DOHH2 (cell line): Measurements from ENCODE around the gene LRRC8D.

Experiments used
- H3F3A ChIP-seq: fragments of 200-600 bp; sonication (generic), shearing (Covaris generic); 2 replicates; pipeline ENCODE4 v1.6.0; 2016; ENCODE audit warnings: antibody characterized with exemption, mild to moderate bottlenecking; ENCODE audit not compliant: control insufficient read depth, insufficient read depth
- H3K27ac ChIP-seq: fragments of 200-600 bp; sonication (generic); 2 replicates; pipeline ENCODE4 v1.5.1; 2014; ENCODE audit warnings: low read depth, mild to moderate bottlenecking, low read length, moderate library complexity
- H3K27me3 ChIP-seq: fragments of 200-600 bp; sonication (generic); 2 replicates; pipeline ENCODE4 v1.6.1; 2014; ENCODE audit warnings: mild to moderate bottlenecking, low read length, mixed read lengths; ENCODE audit not compliant: control insufficient read depth
- H3K36me3 ChIP-seq: fragments of 200-600 bp; sonication (generic); 2 replicates; pipeline ENCODE4 v1.6.1; 2014; ENCODE audit warnings: mild to moderate bottlenecking, low read length, moderate library complexity, mixed read lengths; ENCODE audit not compliant: control insufficient read depth
- H3K4me1 ChIP-seq: fragments of 200-600 bp; sonication (generic); 2 replicates; pipeline ENCODE4 v1.6.1; 2014; ENCODE audit warnings: mild to moderate bottlenecking, low read length, mixed read lengths; ENCODE audit not compliant: control insufficient read depth
- H3K4me2 ChIP-seq: fragments of 200-600 bp; sonication (generic); 2 replicates; pipeline ENCODE4 v1.6.0; 2014; ENCODE audit warnings: mild to moderate bottlenecking, low read length, moderate library complexity
- H3K4me3 ChIP-seq: fragments of 200-600 bp; sonication (generic); 2 replicates; pipeline ENCODE4 v1.5.1; 2014; ENCODE audit warnings: mild to moderate bottlenecking, low read length, mixed read lengths
- H3K79me2 ChIP-seq: fragments of 200-600 bp; sonication (generic); 2 replicates; pipeline ENCODE4 v1.6.1; 2014; ENCODE audit warnings: mild to moderate bottlenecking, low read length, mixed read lengths; ENCODE audit not compliant: control insufficient read depth
- H3K9me2 ChIP-seq: fragments of 200-600 bp; sonication (generic); replicated peaks from 2 replicates; pipeline ENCODE4 v1.6.1; 2014; ENCODE audit warnings: mild to moderate bottlenecking, low read length, mixed read lengths; ENCODE audit not compliant: control insufficient read depth
- H3K9me3 ChIP-seq: fragments of 200-600 bp; sonication (generic); 2 replicates; pipeline ENCODE4 v1.6.1; 2014; ENCODE audit warnings: antibody characterized with exemption, low read length, mixed read lengths; ENCODE audit not compliant: control insufficient read depth, insufficient read depth
- H4K20me1 ChIP-seq: fragments of 200-600 bp; sonication (generic); 2 replicates; pipeline ENCODE4 v1.6.0; 2014; ENCODE audit warnings: low read depth, mild to moderate bottlenecking, antibody characterized with exemption, low read length, moderate library complexity; ENCODE audit not compliant: control insufficient read depth, insufficient read depth
- EZH2phosphoT487 ChIP-seq: fragments of 200-600 bp; sonication (generic); IDR thresholded peaks from 2 replicates; pipeline ENCODE4 v1.6.1; 2017; ENCODE audit warnings: borderline replicate concordance, mild to moderate bottlenecking, antibody characterized with exemption, low read length, moderate library complexity, mixed read lengths
- TF ChIP-seq, protein P1 (sequence below): fragments of 200-600 bp; sonication (generic); IDR thresholded peaks from one replicate; pipeline ENCODE4 v1.5.1; 2014; ENCODE audit warnings: antibody characterized with exemption, mild to moderate bottlenecking, low read depth, low read length; ENCODE audit not compliant: poor library complexity, severe bottlenecking

The LRRC8D gene

DNA sequence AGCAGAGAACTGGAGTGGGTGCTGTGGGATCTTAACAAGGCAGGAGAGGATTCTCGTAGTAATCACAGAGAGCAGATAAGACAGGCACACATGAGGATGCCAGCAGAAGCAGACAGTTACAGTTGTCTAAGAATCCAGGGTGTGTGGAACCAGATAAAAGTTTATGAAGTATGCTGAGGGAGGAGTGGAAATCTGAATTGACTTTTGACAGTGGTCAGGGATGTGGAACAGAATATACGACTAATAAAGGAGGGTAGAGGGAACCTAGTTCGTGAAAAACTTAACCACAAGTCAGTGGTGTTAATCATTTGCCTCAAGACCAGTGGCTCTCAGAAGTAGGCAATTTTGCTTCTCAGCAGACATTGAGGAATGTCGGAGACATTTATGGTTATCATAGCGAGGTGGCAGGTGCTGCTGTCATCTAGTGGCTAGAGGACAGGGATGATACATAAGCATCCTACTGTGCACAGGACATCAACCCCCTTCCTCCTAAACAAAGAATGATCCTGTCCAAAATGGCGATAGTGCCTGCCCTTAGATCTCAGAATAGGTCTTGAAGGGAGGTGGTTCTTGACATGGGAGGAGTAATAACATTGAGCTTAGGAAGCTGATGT lies 3.0 kb downstream of the LRRC8D start:
- Histone ChIP-seq H3K79me2 (peaks cover 24% of the 10 kb centered on the region), H4K20me1 (no peaks in the 10 kb centered on the region), H3F3A (peaks cover 3% of the 10 kb centered on the region; the same call in 1 of the 2 replicates), H3K36me3 (0 out of 2 replicates have a peak, but pooled peaks cover 2% of the 10 kb centered on the region), H3K4me3 (peak overlapping the region; percentile 15; the same call in 1 of the 2 replicates), H3K27ac (no peak overlapping the region), H3K9me3 (no peaks in the 10 kb centered on the region), H3K27me3 (no peaks in the 10 kb centered on the region), H3K9me2 (no peaks in the 10 kb centered on the region), H3K4me2 (peak overlapping the region; percentile 95), H3K4me1 (peaks cover 30% of the 10 kb centered on the region)
- TF ChIP-seq, protein P1, sequence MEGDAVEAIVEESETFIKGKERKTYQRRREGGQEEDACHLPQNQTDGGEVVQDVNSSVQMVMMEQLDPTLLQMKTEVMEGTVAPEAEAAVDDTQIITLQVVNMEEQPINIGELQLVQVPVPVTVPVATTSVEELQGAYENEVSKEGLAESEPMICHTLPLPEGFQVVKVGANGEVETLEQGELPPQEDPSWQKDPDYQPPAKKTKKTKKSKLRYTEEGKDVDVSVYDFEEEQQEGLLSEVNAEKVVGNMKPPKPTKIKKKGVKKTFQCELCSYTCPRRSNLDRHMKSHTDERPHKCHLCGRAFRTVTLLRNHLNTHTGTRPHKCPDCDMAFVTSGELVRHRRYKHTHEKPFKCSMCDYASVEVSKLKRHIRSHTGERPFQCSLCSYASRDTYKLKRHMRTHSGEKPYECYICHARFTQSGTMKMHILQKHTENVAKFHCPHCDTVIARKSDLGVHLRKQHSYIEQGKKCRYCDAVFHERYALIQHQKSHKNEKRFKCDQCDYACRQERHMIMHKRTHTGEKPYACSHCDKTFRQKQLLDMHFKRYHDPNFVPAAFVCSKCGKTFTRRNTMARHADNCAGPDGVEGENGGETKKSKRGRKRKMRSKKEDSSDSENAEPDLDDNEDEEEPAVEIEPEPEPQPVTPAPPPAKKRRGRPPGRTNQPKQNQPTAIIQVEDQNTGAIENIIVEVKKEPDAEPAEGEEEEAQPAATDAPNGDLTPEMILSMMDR = no peak
- TF ChIP-seq EZH2phosphoT487 = no peak

DNA sequence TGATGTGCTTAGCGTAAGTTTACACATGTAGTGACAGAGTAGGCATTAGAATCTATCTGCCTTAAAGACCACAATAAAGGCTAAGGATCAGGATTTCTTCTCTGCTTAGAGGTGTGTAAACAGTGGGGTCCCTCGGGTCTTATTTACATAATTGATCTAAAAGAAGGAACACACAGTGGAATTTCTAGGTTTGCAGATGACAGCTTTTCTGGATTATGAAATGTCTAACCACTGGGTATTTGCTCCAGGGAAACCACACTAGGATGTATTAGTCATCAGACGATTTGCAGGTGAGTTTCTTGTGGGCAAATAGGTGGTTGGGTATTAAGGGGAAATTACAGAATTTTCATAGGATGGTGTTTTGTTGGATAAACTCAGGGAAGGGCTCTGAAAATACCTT lies 5.8 kb downstream of the LRRC8D start:
- H3K9me2 ChIP-seq = no peaks in the 10 kb centered on the region
- peaks cover 3% of the 10 kb centered on the region; the same call in 1 of the 2 replicates for H3F3A ChIP-seq
- H3K4me2 ChIP-seq = no peak overlapping the region
- 0 out of 2 replicates have a peak, but pooled peaks cover 2% of the 10 kb centered on the region for H3K36me3 ChIP-seq
- no peak for TF ChIP-seq EZH2phosphoT487
- TF ChIP-seq, protein P1 = no peak
- no peaks in the 10 kb centered on the region for H3K9me3 ChIP-seq
- 0 out of 2 replicates have a peak, but pooled peaks cover 4% of the 10 kb centered on the region for H4K20me1 ChIP-seq
- no peak overlapping the region for H3K4me3 ChIP-seq
- peaks cover 20% of the 10 kb centered on the region for H3K4me1 ChIP-seq
- H3K27me3 ChIP-seq = no peaks in the 10 kb centered on the region
- no peak overlapping the region for H3K27ac ChIP-seq
- H3K79me2 ChIP-seq = peaks cover 11% of the 10 kb centered on the region

- peaks cover 9% of the 10 kb centered on the region; the same call in 1 of the 2 replicates for H4K20me1 ChIP-seq
- no peaks in the 10 kb centered on the region for H3K9me2 ChIP-seq
- no peak overlapping the region for H3K4me3 ChIP-seq
- peaks cover 5% of the 10 kb centered on the region for H3K27me3 ChIP-seq
- no peak for TF ChIP-seq EZH2phosphoT487
- TF ChIP-seq, protein P1 = no peak
- no peak overlapping the region for H3K4me2 ChIP-seq
- H3K79me2 ChIP-seq = peaks cover 7% of the 10 kb centered on the region
- no peak overlapping the region for H3K27ac ChIP-seq
- H3K9me3 ChIP-seq = no peaks in the 10 kb centered on the region
- peaks cover 3% of the 10 kb centered on the region; the same call in 1 of the 2 replicates for H3F3A ChIP-seq
- 0 out of 2 replicates have a peak, but pooled peaks cover 2% of the 10 kb centered on the region for H3K36me3 ChIP-seq
- H3K4me1 ChIP-seq = peaks cover 20% of the 10 kb centered on the region
Observed at GRCh38 chr1:89827330-89827729, 6.5 kb downstream of the LRRC8D start.
